ENCODE results near the gene RPL11.

Gene RPL11

GRCh38 chr1:23695667-23696066 lies 4.1 kb downstream of the RPL11 start:
- CTCF ChIA-PET, result interaction anchor here (0.6 to 1.7 kb wide), 7 partner anchors 27 to 76 kb away, joined by 3 to 6 read pairs (median 3); no protein-coding TSS in a partner anchor
- TF ChIP-seq CTCF (IDR thresholded peaks at IDR 0.05; ENCODE audit: control extremely low read depth, extremely low read depth, low read depth, missing control alignments), result no peak
- no peak for DNase-seq (ENCODE audit: extremely low spot score)
- POLR2A ChIA-PET, result no interaction called here

GRCh38 chr1:23696335-23696989 lies 4.9 kb downstream of the RPL11 start:
- ChIA-PET CTCF (interaction anchor here (1.3 to 4.3 kb wide), 3 partner anchors 22 to 55 kb away, joined by 3 to 22 read pairs (median 6); no protein-coding TSS in a partner anchor), POLR2A (interaction anchor here (0.6 to 0.8 kb wide), 3 partner anchors 11 to 1025 kb away, joined by 4 to 5 read pairs (median 4); no protein-coding TSS in a partner anchor)
- DNase-seq (ENCODE audit: extremely low spot score), result no peak
- TF ChIP-seq CTCF (IDR thresholded peaks at IDR 0.05; ENCODE audit: control extremely low read depth, extremely low read depth, low read depth, missing control alignments), result no peak

GRCh38 chr1:23698466-23698865 lies 6.9 kb downstream of the RPL11 start:
- no peak for DNase-seq (ENCODE audit: extremely low spot score)
- ChIA-PET CTCF (interaction anchor here (0.9 to 4.3 kb wide), 8 partner anchors 15 to 99 kb away, joined by 3 to 22 read pairs (median 5); no protein-coding TSS in a partner anchor), POLR2A (interaction anchor here (0.6 to 1.1 kb wide), 2 partner anchors 22 to 148 kb away, joined by 3 read pairs; no protein-coding TSS in a partner anchor)
- TF ChIP-seq CTCF (IDR thresholded peaks at IDR 0.05; ENCODE audit: control extremely low read depth, extremely low read depth, low read depth, missing control alignments), result no peak

GRCh38 chr1:23699280-23700179 lies 7.9 kb downstream of the RPL11 start:
- CTCF ChIA-PET, result interaction anchor here (0.9 to 4.3 kb wide), 10 partner anchors 13 to 111 kb away, joined by 3 to 22 read pairs (median 5); no protein-coding TSS in a partner anchor

GRCh38 chr1:23701310-23701709 lies 9.7 kb downstream of the RPL11 start:
- no peak for TF ChIP-seq CTCF (IDR thresholded peaks at IDR 0.05; ENCODE audit: control extremely low read depth, extremely low read depth, low read depth, missing control alignments)
- no peak for DNase-seq (ENCODE audit: extremely low spot score)
- ChIA-PET POLR2A (no interaction called here), CTCF (interaction anchor here (1.3 kb wide), 1 partner anchor 67 kb away, joined by 4 read pairs; no protein-coding TSS in a partner anchor)

More at GRCh38 chr1:23699280-23700179, 7.9 kb downstream of the RPL11 start:
- no peak for TF ChIP-seq CTCF (IDR thresholded peaks at IDR 0.05; ENCODE audit: control extremely low read depth, extremely low read depth, low read depth, missing control alignments)
- no peak for DNase-seq (ENCODE audit: extremely low spot score)
- POLR2A ChIA-PET, result interaction anchor here (0.7 to 1.1 kb wide), 2 partner anchors 18 to 21 kb away, joined by 4 to 7 read pairs; no protein-coding TSS in a partner anchor

- CTCF ChIA-PET, result interaction anchor here (1.0 to 1.7 kb wide), 5 partner anchors 10 to 67 kb away, joined by 3 to 6 read pairs (median 4); partner anchors contain the start of gene RPL11
- POLR2A ChIA-PET, result no interaction called here
- no peak for TF ChIP-seq CTCF (IDR thresholded peaks at IDR 0.05; ENCODE audit: control extremely low read depth, extremely low read depth, low read depth, missing control alignments)
- no peak for DNase-seq (ENCODE audit: extremely low spot score)
Measured at GRCh38 chr1:23701996-23702395, 10.4 kb downstream of the RPL11 start.
